Transverse colon (tissue), 4 donors: ENCODE measurements around the gene TMEM44. TPM values are rescaled to one million over a fixed set of nuclear protein-coding genes. Genes with fewer than 3 reads are reported as not detected.

Experiments
- DNase-seq: peaks from one replicate; pipeline ENCODE4 v3.0.0-alpha.2; 2019
- H3K27ac ChIP-seq, 4 donors: fragments of 200-600 bp; sonication (generic); 2 replicates each; pipeline ENCODE4 v1.5.1; 2016 to 2018; ENCODE audit warnings: inconsistent platforms in 4 of 4
- H3K27me3 ChIP-seq: fragments of 200-600 bp; sonication (generic); 2 replicates; pipeline ENCODE4 v1.5.1; 2017; ENCODE audit warnings: inconsistent platforms
- H3K36me3 ChIP-seq, 4 donors: fragments of 200-600 bp; sonication (generic); 2 replicates each; pipeline ENCODE4 v1.5.1; 2017 to 2019; ENCODE audit warnings: inconsistent platforms in 4 of 4
- H3K4me1 ChIP-seq, 4 donors: fragments of 200-600 bp; sonication (generic); 2 replicates each; pipeline ENCODE4 v1.5.1; 2017 to 2020; ENCODE audit warnings: inconsistent platforms in 4 of 4
- H3K4me3 ChIP-seq, 4 donors: fragments of 200-600 bp; sonication (generic); 1 replicate in 1 of 4; 2 replicates in 3 of 4; pipeline versions ENCODE4 v1.5.1 to v1.6.1; 2017 to 2019; ENCODE audit warnings: inconsistent platforms in 4 of 4
- H3K9me3 ChIP-seq, 2 donors: fragments of 200-600 bp; sonication (generic); 2 replicates each; pipeline ENCODE4 v1.5.1; 2017 to 2019; ENCODE audit warnings: inconsistent platforms in 2 of 2
- EP300 ChIP-seq: sonication (generic); formaldehyde crosslinking; IDR thresholded peaks from one replicate; pipeline ENCODE4 v1.6.1; 2017; ENCODE audit warnings: antibody characterized with exemption, low read depth
- POLR2A ChIP-seq: fragments of 450-650 bp; IDR thresholded peaks from one replicate; pipeline ENCODE4 v1.6.1; 2016; ENCODE audit warnings: antibody characterized with exemption, mild to moderate bottlenecking, moderate library complexity
- POLR2AphosphoS5 ChIP-seq, 3 donors: sonication (generic); formaldehyde crosslinking; IDR thresholded peaks; one replicate each; pipeline ENCODE4 v1.6.1; 2016; ENCODE audit warnings: antibody characterized with exemption in 3 of 3
- WGBS, 2 donors: methylation state at CpG; one replicate each; pipeline ENCODE4 v1.1.5; 2018; ENCODE audit warnings: low coverage in 1 of 2; 5-methylcytosine and 5-hydroxymethylcytosine counted together
- in situ Hi-C, 4 donors: fragments of 200-750 bp; cut with MboI; loops; one replicate each; pipeline versions ENCODE4 v1.15.0 to v1.15.1; 2017; ENCODE audit warnings: low sequenced_read_pairs in 3 of 4, low pct_ligation_motif_present in 1 of 4, low pct_unique_long_range_greater_than_20kb in 1 of 4
- intact Hi-C: fragments of 100-400 bp; cut with DNase I; formaldehyde crosslinking; loops from one replicate; pipeline ENCODE4 v1.15.1; 2023; ENCODE audit warnings: low total_unique reads
- total RNA-seq, 4 donors: library from RNA; depleted of rRNA; stranded (reverse); fragments of >200 nt; gene quantifications; one replicate each; pipeline ENCODE4 v1.1.0, GENCODE V29; 2016
- TF ChIP-seq, protein P1 (sequence below), 5 experiments: fragments of 200-600 bp in 3 of 5; fragments of 450-650 bp in 2 of 5; sonication (generic) in 3 of 5; IDR thresholded peaks; 1 replicate in 2 of 5; 2 replicates in 3 of 5; pipeline ENCODE4 v1.5.1; 2016 to 2017; ENCODE audit warnings: antibody characterized with exemption in 5 of 5, inconsistent platforms in 3 of 5, mild to moderate bottlenecking in 2 of 5, moderate library complexity in 1 of 5

The TMEM44 gene
- total RNA-seq, 4 donors from 2014 or later, result 52.0 to 101 (median 58.8) TPM

DNA sequence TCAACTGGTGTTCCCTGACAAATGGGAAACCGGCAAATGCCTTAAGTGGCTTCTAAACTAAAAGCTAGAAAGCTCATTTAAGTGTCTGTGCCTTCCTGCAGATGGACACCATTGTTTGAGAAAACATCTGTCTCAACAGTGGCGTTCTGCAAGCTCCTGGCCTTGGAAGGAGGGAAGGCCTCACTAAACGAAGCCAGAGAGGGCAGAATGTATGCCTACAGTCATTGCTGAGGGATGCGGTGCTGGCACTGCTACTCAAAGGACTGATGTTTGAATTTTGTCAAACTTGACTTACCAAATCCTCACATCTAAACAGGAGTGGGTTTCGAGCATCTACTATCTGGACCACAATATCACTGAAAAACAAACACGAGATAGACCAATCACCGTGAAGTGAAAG lies 26.6 kb upstream of the TMEM44 start:
- no peak for TF ChIP-seq EP300
- no peak for TF ChIP-seq POLR2AphosphoS5 (IDR thresholded peaks at IDR 0.05)
- TF ChIP-seq POLR2A, result no peak
- TF ChIP-seq, protein P1, sequence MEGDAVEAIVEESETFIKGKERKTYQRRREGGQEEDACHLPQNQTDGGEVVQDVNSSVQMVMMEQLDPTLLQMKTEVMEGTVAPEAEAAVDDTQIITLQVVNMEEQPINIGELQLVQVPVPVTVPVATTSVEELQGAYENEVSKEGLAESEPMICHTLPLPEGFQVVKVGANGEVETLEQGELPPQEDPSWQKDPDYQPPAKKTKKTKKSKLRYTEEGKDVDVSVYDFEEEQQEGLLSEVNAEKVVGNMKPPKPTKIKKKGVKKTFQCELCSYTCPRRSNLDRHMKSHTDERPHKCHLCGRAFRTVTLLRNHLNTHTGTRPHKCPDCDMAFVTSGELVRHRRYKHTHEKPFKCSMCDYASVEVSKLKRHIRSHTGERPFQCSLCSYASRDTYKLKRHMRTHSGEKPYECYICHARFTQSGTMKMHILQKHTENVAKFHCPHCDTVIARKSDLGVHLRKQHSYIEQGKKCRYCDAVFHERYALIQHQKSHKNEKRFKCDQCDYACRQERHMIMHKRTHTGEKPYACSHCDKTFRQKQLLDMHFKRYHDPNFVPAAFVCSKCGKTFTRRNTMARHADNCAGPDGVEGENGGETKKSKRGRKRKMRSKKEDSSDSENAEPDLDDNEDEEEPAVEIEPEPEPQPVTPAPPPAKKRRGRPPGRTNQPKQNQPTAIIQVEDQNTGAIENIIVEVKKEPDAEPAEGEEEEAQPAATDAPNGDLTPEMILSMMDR (IDR thresholded peaks at IDR 0.05), result no peak
- intact Hi-C loops, result no loop called here
- no peaks in the 10 kb centered on the region for H3K27me3 ChIP-seq
- in situ Hi-C loops, result loop anchor here in 1 of 4 donors (25.0 kb wide), 1 partner anchor 878 kb away; the partner anchor contains the start of gene PPP1R2
- no peak for DNase-seq
- no peak overlapping the region for H3K4me3 ChIP-seq
- H3K9me3 ChIP-seq, result no peaks in the 10 kb centered on the region
- no peak overlapping the region for H3K27ac ChIP-seq
- 84% methylated on average over 7 of the region's 7 CpGs for WGBS, 2 donors
- H3K4me1 ChIP-seq, result peaks cover 0 to 3% (median 0%) of the 10 kb centered on the region in 4 donors
- H3K36me3 ChIP-seq, result peaks cover 0 to 30% (median 14%) of the 10 kb centered on the region in 4 donors

DNA sequence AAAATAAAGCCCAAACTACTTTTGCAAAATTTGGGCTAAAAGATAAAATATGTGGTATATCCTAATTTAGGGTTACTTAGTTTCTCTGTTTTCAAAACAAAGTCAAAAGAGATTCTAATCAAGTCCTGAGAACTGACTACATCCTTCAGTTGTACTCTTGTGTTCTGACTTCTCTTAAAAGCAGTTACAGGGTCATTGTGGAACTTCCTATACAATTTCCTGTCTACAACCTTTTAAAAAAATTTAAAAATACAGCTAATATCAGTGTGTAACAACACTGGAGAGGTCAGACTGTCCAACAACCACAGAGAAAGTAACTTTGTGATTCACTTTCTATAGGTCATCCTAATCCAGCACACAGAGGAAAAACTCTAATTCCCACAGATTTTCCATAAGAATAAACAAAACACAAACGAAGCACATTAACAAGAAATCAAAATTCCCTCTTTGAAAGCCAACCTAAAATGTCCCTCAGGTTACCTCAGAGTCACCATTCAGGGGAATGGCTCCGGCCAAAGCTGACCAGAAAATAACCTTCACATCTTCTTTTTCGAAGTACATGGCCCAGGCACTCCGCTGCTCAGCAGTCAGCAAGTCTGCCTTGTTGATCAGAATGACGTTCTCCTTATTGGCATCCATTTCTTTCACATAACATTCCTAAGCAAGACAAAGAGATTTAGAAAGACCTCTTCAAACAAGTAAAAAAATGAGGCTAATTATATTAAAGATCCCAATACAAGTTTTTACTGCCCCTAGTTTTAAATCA lies 25.4 kb upstream of the TMEM44 start:
- no peaks in the 10 kb centered on the region for H3K9me3 ChIP-seq
- peaks cover 0 to 3% (median 0%) of the 10 kb centered on the region in 4 donors for H3K4me1 ChIP-seq
- no peak for DNase-seq
- intact Hi-C loops (no loop called here), in situ Hi-C loops (loop anchor here in 1 of 4 donors (25.0 kb wide), 1 partner anchor 879 kb away; the partner anchor contains the start of gene PPP1R2)
- WGBS, 2 donors, result 64 to 81% methylated on average over 1 to 5 of the region's 5 CpGs
- H3K27ac ChIP-seq, result peak overlapping the region in 3 of 4 donors; percentile 9 to 62 (median 23)
- no peak for TF ChIP-seq EP300
- TF ChIP-seq, protein P1 (IDR thresholded peaks at IDR 0.05), result no peak
- TF ChIP-seq POLR2A, result no peak
- no peak for TF ChIP-seq POLR2AphosphoS5 (IDR thresholded peaks at IDR 0.05)
- no peak overlapping the region for H3K4me3 ChIP-seq
- peaks cover 0 to 27% (median 11%) of the 10 kb centered on the region in 4 donors for H3K36me3 ChIP-seq
- H3K27me3 ChIP-seq, result no peaks in the 10 kb centered on the region

DNA sequence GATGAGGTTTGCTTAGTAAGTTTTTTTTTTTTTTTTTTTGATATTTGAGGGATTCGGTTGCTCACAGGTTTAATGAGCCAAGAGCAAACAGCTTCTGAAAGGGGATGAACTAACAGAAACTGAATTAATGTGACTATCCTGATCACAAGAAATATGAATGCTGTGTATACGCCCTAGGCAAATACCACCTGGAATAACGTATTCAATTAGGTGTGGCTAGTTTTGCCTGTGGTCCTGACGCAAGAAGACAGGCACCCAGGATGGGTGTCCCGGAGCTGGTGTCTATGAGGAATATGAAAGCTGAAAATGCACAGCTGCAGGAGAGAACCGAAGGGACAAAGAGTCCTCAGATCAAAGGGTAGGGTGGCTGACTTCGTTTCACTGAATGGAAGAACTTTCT lies 24.2 kb upstream of the TMEM44 start:
- in situ Hi-C loops (loop anchor here in 1 of 4 donors (25.0 kb wide), 1 partner anchor 880 kb away; the partner anchor contains the start of gene PPP1R2), intact Hi-C loops (no loop called here)
- Histone ChIP-seq H3K4me3 (no peak overlapping the region), H3K4me1 (peaks cover 0 to 3% (median 0%) of the 10 kb centered on the region in 4 donors), H3K36me3 (peaks cover 0 to 34% (median 15%) of the 10 kb centered on the region in 4 donors), H3K9me3 (no peaks in the 10 kb centered on the region), H3K27me3 (no peaks in the 10 kb centered on the region), H3K27ac (peak overlapping the region; percentile 2 to 62 (median 30))
- TF ChIP-seq, protein P1 (IDR thresholded peaks at IDR 0.05), result no peak
- TF ChIP-seq POLR2AphosphoS5 (IDR thresholded peaks at IDR 0.05) (no peak), EP300 (no peak), POLR2A (no peak)
- DNase-seq, result no peak
- WGBS, 2 donors, result 51 to 55% methylated on average over 5 to 7 of the region's 7 CpGs

GRCh38 chr3:194654443-194654842 lies 21.2 kb upstream of the TMEM44 start:
- DNase-seq, result no peak
- H3K36me3 ChIP-seq, result peaks cover 0 to 52% (median 26%) of the 10 kb centered on the region in 4 donors
- WGBS, 2 donors, result 79 to 89% methylated on average over 5 of the region's 5 CpGs
- H3K4me3 ChIP-seq, result no peak overlapping the region
- H3K4me1 ChIP-seq, result peaks cover 0 to 3% (median 0%) of the 10 kb centered on the region in 4 donors
- in situ Hi-C loops, result loop anchor here in 1 of 4 donors (25.0 kb wide), 1 partner anchor 883 kb away; the partner anchor contains the start of gene PPP1R2
- H3K27ac ChIP-seq, result no peak overlapping the region
- no peaks in the 10 kb centered on the region for H3K9me3 ChIP-seq
- no peaks in the 10 kb centered on the region for H3K27me3 ChIP-seq
- TF ChIP-seq POLR2AphosphoS5 (IDR thresholded peaks at IDR 0.05), result no peak
- intact Hi-C loops, result no loop called here
